Transverse colon (tissue), 4 donors: ENCODE data around the gene HNRNPL.
A peak's percentile ranks its signal among the peaks of the same experiment; 100 is the strongest.

Source experiments
- EP300 ChIP-seq: sonication (generic); formaldehyde crosslinking; IDR thresholded peaks from one replicate; pipeline ENCODE4 v1.6.1; 2017; ENCODE audit warnings: antibody characterized with exemption, low read depth
- POLR2A ChIP-seq: fragments of 450-650 bp; IDR thresholded peaks from one replicate; pipeline ENCODE4 v1.6.1; 2016; ENCODE audit warnings: antibody characterized with exemption, mild to moderate bottlenecking, moderate library complexity
- POLR2AphosphoS5 ChIP-seq, 3 donors: sonication (generic); formaldehyde crosslinking; IDR thresholded peaks; one replicate each; pipeline ENCODE4 v1.6.1; 2016; ENCODE audit warnings: antibody characterized with exemption in 3 of 3
- TF ChIP-seq, protein P1 (sequence below), 5 experiments: fragments of 200-600 bp in 3 of 5; fragments of 450-650 bp in 2 of 5; sonication (generic) in 3 of 5; IDR thresholded peaks; 1 replicate in 2 of 5; 2 replicates in 3 of 5; pipeline ENCODE4 v1.5.1; 2016 to 2017; ENCODE audit warnings: antibody characterized with exemption in 5 of 5, inconsistent platforms in 3 of 5, mild to moderate bottlenecking in 2 of 5, moderate library complexity in 1 of 5

- TF ChIP-seq POLR2A (no peak), POLR2AphosphoS5 (IDR thresholded peaks at IDR 0.05) (peak in 1 of 3 donors; percentile 9), EP300 (no peak)
- TF ChIP-seq, protein P1, sequence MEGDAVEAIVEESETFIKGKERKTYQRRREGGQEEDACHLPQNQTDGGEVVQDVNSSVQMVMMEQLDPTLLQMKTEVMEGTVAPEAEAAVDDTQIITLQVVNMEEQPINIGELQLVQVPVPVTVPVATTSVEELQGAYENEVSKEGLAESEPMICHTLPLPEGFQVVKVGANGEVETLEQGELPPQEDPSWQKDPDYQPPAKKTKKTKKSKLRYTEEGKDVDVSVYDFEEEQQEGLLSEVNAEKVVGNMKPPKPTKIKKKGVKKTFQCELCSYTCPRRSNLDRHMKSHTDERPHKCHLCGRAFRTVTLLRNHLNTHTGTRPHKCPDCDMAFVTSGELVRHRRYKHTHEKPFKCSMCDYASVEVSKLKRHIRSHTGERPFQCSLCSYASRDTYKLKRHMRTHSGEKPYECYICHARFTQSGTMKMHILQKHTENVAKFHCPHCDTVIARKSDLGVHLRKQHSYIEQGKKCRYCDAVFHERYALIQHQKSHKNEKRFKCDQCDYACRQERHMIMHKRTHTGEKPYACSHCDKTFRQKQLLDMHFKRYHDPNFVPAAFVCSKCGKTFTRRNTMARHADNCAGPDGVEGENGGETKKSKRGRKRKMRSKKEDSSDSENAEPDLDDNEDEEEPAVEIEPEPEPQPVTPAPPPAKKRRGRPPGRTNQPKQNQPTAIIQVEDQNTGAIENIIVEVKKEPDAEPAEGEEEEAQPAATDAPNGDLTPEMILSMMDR (IDR thresholded peaks at IDR 0.05), result no peak
These were observed 12.7 kb downstream of the HNRNPL start for GRCh38 chr19:38836983-38837626.
